HepG2 (cell line): Measurements from ENCODE around the gene VPS13C. TPM values are rescaled to one million over a fixed set of nuclear protein-coding genes. Genes with fewer than 3 reads are reported as not detected.

Source experiments
- ATAC-seq: fragments of 200-7000 bp; cut with Tn5 transposase; 3 replicates; pipeline ENCODE4 v1.9.1; 2020; ENCODE audit warnings: mild to moderate bottlenecking, moderate library complexity
- BruUV-seq: library from RNA; stranded (reverse); fragments of 400-500 nt; replicated peaks from 2 replicates; lab custom pipeline; 2021; lab: Mats Ljungman, UMichigan
- CTCF ChIA-PET: fragments of 300-600 bp; formaldehyde crosslinking; extraction: SDS; loops from one replicate; lab custom pipeline; 2021; ENCODE audit warnings: low total read pairs, inconsistent platforms, low intra/inter-chr PET ratio; lab: Yijun Ruan, JAX
- POLR2A ChIA-PET: fragments of 350-600 bp; sonication (Branson Sonifier 250); formaldehyde crosslinking; loops from one replicate; lab custom pipeline; 2020; ENCODE audit warnings: antibody characterized with exemption, inconsistent platforms; lab: Yijun Ruan, JAX
- DNase-seq: peaks from one replicate; pipeline ENCODE4 v3.0.0-alpha.2; 2015; ENCODE audit warnings: low spot score
- FAIRE-seq: peaks from 3 replicates; lab custom pipeline; 2011; peaks lifted over from hg19 to GRCh38; lab: Jason Lieb, UNC
- H2AFZ ChIP-seq: one replicate; pipeline ENCODE4 v1.6.1; 2011; ENCODE audit warnings: low read length, inconsistent platforms
- H3K27ac ChIP-seq: fragments of 300-600 bp; 3 replicates; pipeline ENCODE4 v1.8.0; 2011; ENCODE audit warnings: mixed run types, mild to moderate bottlenecking, mixed read lengths, low read length, inconsistent platforms; ENCODE audit not compliant: insufficient read depth; ENCODE audit errors: extremely low read length
- H3K27me3 ChIP-seq, 2 experiments: fragments of 200-600 bp in 1 of 2; 2 replicates in 1 of 2; 3 replicates in 1 of 2; pipeline versions ENCODE4 v1.6.0 to v1.8.0; 2011; ENCODE audit warnings: low read length in 2 of 2, mild to moderate bottlenecking in 2 of 2, moderate library complexity in 2 of 2, inconsistent platforms in 1 of 2; ENCODE audit not compliant: insufficient read depth in 2 of 2, control insufficient read depth in 1 of 2
- H3K36me3 ChIP-seq, 2 experiments: fragments of 200-600 bp in 1 of 2; replicated peaks in 1 of 2; 2 replicates in 1 of 2; 3 replicates in 1 of 2; pipeline versions ENCODE4 v1.5.1 to v1.8.0; 2011; ENCODE audit warnings: low read length in 2 of 2, inconsistent platforms in 1 of 2; ENCODE audit not compliant: insufficient read depth in 2 of 2, control insufficient read depth in 1 of 2
- H3K4me1 ChIP-seq: 2 replicates; pipeline ENCODE4 v1.5.1; 2012; ENCODE audit warnings: low read length, inconsistent platforms; ENCODE audit not compliant: insufficient read depth
- H3K4me2 ChIP-seq: 2 replicates; pipeline ENCODE4 v1.6.0; 2011; ENCODE audit warnings: low read depth, low read length, inconsistent platforms
- H3K4me3 ChIP-seq, 3 experiments: fragments of 200-600 bp in 1 of 3; sonication (generic), shearing (Covaris generic) in 1 of 3; replicated peaks in 1 of 3; 2 replicates each; pipeline ENCODE4 v1.5.1; 2011 to 2016; ENCODE audit warnings: low read length in 3 of 3, inconsistent platforms in 2 of 3, low read depth in 2 of 3, mild to moderate bottlenecking in 2 of 3, control low read depth in 1 of 3, mixed read lengths in 1 of 3; ENCODE audit not compliant: insufficient read depth in 1 of 3
- H3K79me2 ChIP-seq: one replicate; pipeline ENCODE4 v1.6.1; 2011; ENCODE audit warnings: low read length, inconsistent platforms; ENCODE audit not compliant: insufficient read depth
- H3K9ac ChIP-seq: 2 replicates; pipeline ENCODE4 v1.6.0; 2011; ENCODE audit warnings: mild to moderate bottlenecking, low read depth, low read length, inconsistent platforms; ENCODE audit not compliant: insufficient read depth
- H3K9me3 ChIP-seq: 2 replicates; pipeline ENCODE4 v1.5.1; 2012; ENCODE audit warnings: mild to moderate bottlenecking, low read length
- H4K20me1 ChIP-seq: 2 replicates; pipeline ENCODE4 v1.6.0; 2011; ENCODE audit warnings: inconsistent platforms, mild to moderate bottlenecking, low read length, moderate library complexity; ENCODE audit not compliant: insufficient read depth
- ELF3 ChIP-seq: IDR thresholded peaks from 2 replicates; pipeline ENCODE4 v1.6.1; 2016; ENCODE audit warnings: missing genetic modification reagents, missing compliant biosample characterization
- FOXK1 ChIP-seq: sonication (generic); formaldehyde crosslinking; IDR thresholded peaks from 2 replicates; pipeline ENCODE4 v1.4.0; 2020; ENCODE audit warnings: low read depth, missing genetic modification reagents, borderline replicate concordance
- GTF2F1 ChIP-seq: fragments of 150-350 bp; IDR thresholded peaks from 2 replicates; pipeline ENCODE4 v1.6.1; 2014; ENCODE audit warnings: low read length
- HDAC6 ChIP-seq: fragments of 200-600 bp; sonication (generic); IDR thresholded peaks from 2 replicates; pipeline ENCODE4 v1.7.0; 2017; ENCODE audit warnings: mild to moderate bottlenecking, antibody characterized with exemption, low read length, low read depth
- HES4 ChIP-seq: sonication (generic); formaldehyde crosslinking; IDR thresholded peaks from 2 replicates; pipeline ENCODE4 v1.9.0; 2021; ENCODE audit warnings: mild to moderate bottlenecking, missing genetic modification reagents, borderline replicate concordance
- NFKBIZ ChIP-seq: IDR thresholded peaks from 2 replicates; pipeline ENCODE4 v1.6.1; 2018; ENCODE audit warnings: missing genetic modification reagents, missing compliant biosample characterization
- NKX3-1 ChIP-seq: sonication (generic); formaldehyde crosslinking; IDR thresholded peaks from 2 replicates; pipeline ENCODE4 v1.5.0; 2020; ENCODE audit warnings: missing genetic modification reagents
- SOX5 ChIP-seq: IDR thresholded peaks from 2 replicates; pipeline ENCODE4 v1.6.1; 2016; ENCODE audit warnings: borderline replicate concordance
- ZNF101 ChIP-seq: sonication (generic); formaldehyde crosslinking; IDR thresholded peaks from 2 replicates; pipeline ENCODE4 v1.4.0; 2020; ENCODE audit warnings: mild to moderate bottlenecking, low read depth, missing genetic modification reagents, borderline replicate concordance
- ZNF557 ChIP-seq: sonication (generic); formaldehyde crosslinking; IDR thresholded peaks from 2 replicates; pipeline ENCODE4 v1.4.0; 2020; ENCODE audit warnings: missing genetic modification reagents
- ZNF570 ChIP-seq: sonication (generic); formaldehyde crosslinking; IDR thresholded peaks from 2 replicates; pipeline ENCODE4 v1.4.0; 2020; ENCODE audit warnings: mild to moderate bottlenecking, missing genetic modification reagents, borderline replicate concordance
- ZNF773 ChIP-seq: sonication (generic); formaldehyde crosslinking; IDR thresholded peaks from 2 replicates; pipeline ENCODE4 v1.4.0; 2020; ENCODE audit warnings: missing genetic modification reagents, borderline replicate concordance
- ZNF816 ChIP-seq: sonication (generic); formaldehyde crosslinking; IDR thresholded peaks from 2 replicates; pipeline ENCODE4 v1.8.0; 2022; ENCODE audit warnings: missing genetic modification reagents, mild to moderate bottlenecking, borderline replicate concordance
- WGBS: methylation state at CpG from one replicate; pipeline ENCODE4 v1.1.6; 2017; ENCODE audit warnings: low lambda C conversion rate; 5-methylcytosine and 5-hydroxymethylcytosine counted together
- in situ Hi-C: cut with HindIII; loops from 2 replicates; pipeline ENCODE4 v1.10.0; 2017; ENCODE audit warnings: low pct_unique_long_range_greater_than_20kb; ENCODE audit not compliant: extremely low pct_ligation_motif_present
- intact Hi-C: fragments of 100-400 bp; cut with micrococcal nuclease; formaldehyde crosslinking; loops from one replicate; pipeline ENCODE4 v1.10.0; 2022; ENCODE audit not compliant: unreplicated experiment
- polyA plus RNA-seq, 8 experiments: library from polyadenylated mRNA; depleted of rRNA in 3 of 8; stranded (reverse) in 7 of 8; unstranded in 1 of 8; fragments of >200 nt; fragmentation: Illumina TruSeq in 4 of 8; extraction: Trizol in 4 of 8; gene quantifications; 2 replicates each; pipeline versions ENCODE4 v1.2.1 to v1.2.3, GENCODE V29; 2011 to 2016; ENCODE audit warnings: low read depth in 4 of 8, missing spikeins in 1 of 8, mixed read lengths in 1 of 8; ENCODE audit not compliant: insufficient read depth in 1 of 8
- total RNA-seq, 5 experiments: library from RNA; depleted of rRNA; stranded (reverse); fragments of >200 nt; fragmentation: Illumina TruSeq; extraction: Trizol; gene quantifications; 2 replicates each; pipeline ENCODE4 v1.2.3, GENCODE V29; 2016; ENCODE audit warnings: low read depth in 1 of 5
- TF ChIP-seq, protein P1 (sequence below): sonication (generic); formaldehyde crosslinking; IDR thresholded peaks from 2 replicates; pipeline ENCODE4 v1.5.0; 2020; ENCODE audit warnings: missing genetic modification reagents
- TF ChIP-seq, protein P2 (sequence below): sonication (generic); formaldehyde crosslinking; IDR thresholded peaks from 2 replicates; pipeline ENCODE4 v1.8.1; 2023; ENCODE audit warnings: mild to moderate bottlenecking, missing genetic modification reagents
- TF ChIP-seq, protein P3 (sequence below): sonication (generic); formaldehyde crosslinking; IDR thresholded peaks from 2 replicates; pipeline ENCODE4 v1.4.0; 2020; ENCODE audit warnings: missing genetic modification reagents, borderline replicate concordance

Gene VPS13C
- total and polyA plus RNA-seq, 2 of the 13 experiments (the other 11 are each of a cell fraction or from before 2014, with no cell fraction given), result 10.9 to 26.8 TPM

DNA sequence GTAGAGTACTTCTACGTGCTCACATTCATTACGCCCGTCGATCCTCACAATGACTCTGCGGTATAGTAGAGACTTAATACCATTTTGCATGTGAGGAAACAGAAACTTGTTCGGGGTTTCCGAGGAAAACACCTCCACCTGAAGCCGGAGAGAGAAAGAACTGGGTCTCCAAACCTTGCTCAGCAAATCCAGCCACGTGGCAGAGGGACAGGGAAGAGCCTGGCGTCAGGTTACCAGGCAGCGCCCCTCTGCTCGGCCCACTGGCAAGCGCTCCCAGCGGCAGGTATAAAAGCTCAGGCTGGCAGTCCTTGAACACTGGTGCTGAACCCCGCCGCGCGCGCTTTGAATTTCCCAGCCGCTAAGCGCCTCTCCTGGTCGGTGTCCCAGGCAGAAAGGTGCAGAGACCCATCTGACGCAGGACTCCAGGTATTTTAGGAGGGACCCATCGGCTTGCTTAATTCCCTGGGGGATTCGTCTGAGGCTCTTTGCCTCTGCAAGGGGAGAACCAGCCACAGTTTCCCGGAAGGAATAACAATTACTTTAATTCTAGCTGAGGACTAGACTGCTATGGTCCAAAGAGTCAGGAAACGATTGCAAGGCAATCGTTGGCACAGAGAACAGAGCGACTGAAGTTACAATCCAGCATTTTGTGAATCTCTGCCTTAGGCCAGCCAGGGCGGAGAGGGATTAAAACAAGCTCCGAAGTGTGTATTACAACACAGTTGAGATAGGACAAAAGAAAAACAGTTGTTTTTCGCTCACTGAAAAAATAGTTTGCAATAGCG, 6.6 kb upstream of the VPS13C start, which contains the start of gene C2CD4A:
Gene C2CD4A, plus strand, starts transcription at position 315 of the 785 bp plus-strand sequence. CDS start 637 bp downstream, outside the sequence.
- Histone ChIP-seq H3K4me1 (peaks cover 34% of the 10 kb centered on the region), H3K4me3 (peak within 1 kb of the TSS; percentile 41 to 75 (median 48)), H3K9me3 (no peaks in the 10 kb centered on the region), H2AFZ (peak within 1 kb of the TSS; percentile 58), H3K27ac (no peak within 1 kb of the TSS), H4K20me1 (no peaks in the 10 kb centered on the region; the same call in 1 of the 2 replicates), H3K79me2 (no peaks in the 10 kb centered on the region), H3K9ac (peak within 1 kb of the TSS; percentile 36; the same call in 1 of the 2 replicates), H3K36me3 (no peaks in the 10 kb centered on the region), H3K4me2 (peak within 1 kb of the TSS; percentile 96), H3K27me3 (peaks cover 0 to 3% of the 10 kb centered on the region in 2 experiments; a peak in 1 of 5 replicates)
- intact Hi-C loops (no loop called here), in situ Hi-C loops (loop anchor here (5.0 kb wide), 1 partner anchor 195 kb away; no protein-coding TSS in a partner anchor)
- FAIRE-seq, result peak; percentile 37
- TSS peak; percentile 89 for BruUV-seq
- ChIA-PET CTCF (no interaction called here), POLR2A (no interaction called here)
- peak; percentile 88 for DNase-seq
- 7% methylated on average over 22 of the region's 33 CpGs for WGBS
- peak; percentile 92 for ATAC-seq
- TF ChIP-seq SOX5 (CRISPR knock-in tag) (peak; percentile 15; the same call in 1 of the 2 replicates), ZNF557 (CRISPR knock-in tag) (no peak), FOXK1 (peak; percentile 66; the same call in 1 of the 2 replicates), NKX3-1 (CRISPR knock-in tag) (no peak), ZNF816 (no peak), NFKBIZ (CRISPR knock-in tag) (no peak), HES4 (no peak), GTF2F1 (no peak), HDAC6 (no peak), ZNF773 (CRISPR knock-in tag) (no peak), ZNF570 (no peak), ZNF101 (CRISPR knock-in tag) (no peak), ELF3 (CRISPR knock-in tag) (peak; percentile 58)
- TF ChIP-seq, protein P1, sequence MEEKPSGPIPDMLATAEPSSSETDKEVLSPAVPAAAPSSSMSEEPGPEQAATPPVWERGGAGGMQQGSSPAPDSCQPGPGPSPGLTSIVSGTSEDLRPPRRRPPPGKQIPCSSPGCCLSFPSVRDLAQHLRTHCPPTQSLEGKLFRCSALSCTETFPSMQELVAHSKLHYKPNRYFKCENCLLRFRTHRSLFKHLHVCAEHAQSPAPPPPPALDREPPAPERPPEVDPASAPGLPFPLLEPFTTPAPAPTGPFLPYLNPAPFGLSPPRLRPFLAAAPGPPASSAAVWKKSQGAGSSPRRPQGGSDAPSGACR (CRISPR knock-in tag), result no peak
- TF ChIP-seq, protein P2, sequence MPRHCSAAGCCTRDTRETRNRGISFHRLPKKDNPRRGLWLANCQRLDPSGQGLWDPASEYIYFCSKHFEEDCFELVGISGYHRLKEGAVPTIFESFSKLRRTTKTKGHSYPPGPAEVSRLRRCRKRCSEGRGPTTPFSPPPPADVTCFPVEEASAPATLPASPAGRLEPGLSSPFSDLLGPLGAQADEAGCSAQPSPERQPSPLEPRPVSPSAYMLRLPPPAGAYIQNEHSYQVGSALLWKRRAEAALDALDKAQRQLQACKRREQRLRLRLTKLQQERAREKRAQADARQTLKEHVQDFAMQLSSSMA (CRISPR knock-in tag), result no peak
- TF ChIP-seq, protein P3, sequence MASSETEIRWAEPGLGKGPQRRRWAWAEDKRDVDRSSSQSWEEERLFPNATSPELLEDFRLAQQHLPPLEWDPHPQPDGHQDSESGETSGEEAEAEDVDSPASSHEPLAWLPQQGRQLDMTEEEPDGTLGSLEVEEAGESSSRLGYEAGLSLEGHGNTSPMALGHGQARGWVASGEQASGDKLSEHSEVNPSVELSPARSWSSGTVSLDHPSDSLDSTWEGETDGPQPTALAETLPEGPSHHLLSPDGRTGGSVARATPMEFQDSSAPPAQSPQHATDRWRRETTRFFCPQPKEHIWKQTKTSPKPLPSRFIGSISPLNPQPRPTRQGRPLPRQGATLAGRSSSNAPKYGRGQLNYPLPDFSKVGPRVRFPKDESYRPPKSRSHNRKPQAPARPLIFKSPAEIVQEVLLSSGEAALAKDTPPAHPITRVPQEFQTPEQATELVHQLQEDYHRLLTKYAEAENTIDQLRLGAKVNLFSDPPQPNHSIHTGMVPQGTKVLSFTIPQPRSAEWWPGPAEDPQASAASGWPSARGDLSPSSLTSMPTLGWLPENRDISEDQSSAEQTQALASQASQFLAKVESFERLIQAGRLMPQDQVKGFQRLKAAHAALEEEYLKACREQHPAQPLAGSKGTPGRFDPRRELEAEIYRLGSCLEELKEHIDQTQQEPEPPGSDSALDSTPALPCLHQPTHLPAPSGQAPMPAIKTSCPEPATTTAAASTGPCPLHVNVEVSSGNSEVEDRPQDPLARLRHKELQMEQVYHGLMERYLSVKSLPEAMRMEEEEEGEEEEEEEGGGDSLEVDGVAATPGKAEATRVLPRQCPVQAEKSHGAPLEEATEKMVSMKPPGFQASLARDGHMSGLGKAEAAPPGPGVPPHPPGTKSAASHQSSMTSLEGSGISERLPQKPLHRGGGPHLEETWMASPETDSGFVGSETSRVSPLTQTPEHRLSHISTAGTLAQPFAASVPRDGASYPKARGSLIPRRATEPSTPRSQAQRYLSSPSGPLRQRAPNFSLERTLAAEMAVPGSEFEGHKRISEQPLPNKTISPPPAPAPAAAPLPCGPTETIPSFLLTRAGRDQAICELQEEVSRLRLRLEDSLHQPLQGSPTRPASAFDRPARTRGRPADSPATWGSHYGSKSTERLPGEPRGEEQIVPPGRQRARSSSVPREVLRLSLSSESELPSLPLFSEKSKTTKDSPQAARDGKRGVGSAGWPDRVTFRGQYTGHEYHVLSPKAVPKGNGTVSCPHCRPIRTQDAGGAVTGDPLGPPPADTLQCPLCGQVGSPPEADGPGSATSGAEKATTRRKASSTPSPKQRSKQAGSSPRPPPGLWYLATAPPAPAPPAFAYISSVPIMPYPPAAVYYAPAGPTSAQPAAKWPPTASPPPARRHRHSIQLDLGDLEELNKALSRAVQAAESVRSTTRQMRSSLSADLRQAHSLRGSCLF (CRISPR knock-in tag), result no peak
